ENCODE data around the gene ASTN1. TPM values are rescaled to one million over a fixed set of nuclear protein-coding genes. Genes with fewer than 3 reads are reported as not detected.

The ASTN1 gene
- total and polyA plus RNA-seq, 9 of the 15 experiments (the other 6 are each of a cell fraction or from before 2014, with no cell fraction given), result 0.05 to 0.22 (median 0.18) TPM

- TF ChIP-seq EZH2 (IDR thresholded peaks at IDR 0.05; ENCODE audit: borderline replicate concordance, low read depth, low read length) (no peak), CXXC5 (CRISPR knock-in tag; IDR thresholded peaks at IDR 0.05) (peak; percentile 71), ZNF311 (CRISPR knock-in tag; IDR thresholded peaks at IDR 0.05) (peak; percentile 57; the same call in 1 of the 2 replicates), ZNF197 (CRISPR knock-in tag; IDR thresholded peaks at IDR 0.05; ENCODE audit: low read depth) (0 out of 2 replicates have a peak, but pooled peaks have one; percentile 22), NR4A1 (CRISPR knock-in tag; IDR thresholded peaks at IDR 0.05) (no peak), NR4A1 (tag; IDR thresholded peaks at IDR 0.05) (0 out of 2 replicates have a peak, but pooled peaks have one; percentile 17), ELF4 (CRISPR knock-in tag; IDR thresholded peaks at IDR 0.05) (peak; percentile 7), TAF7 (tag; IDR thresholded peaks at IDR 0.05) (no peak), CREB3 (tag; conservative IDR thresholded peaks at IDR 0.05; ENCODE audit: low read depth) (peak; percentile 77; the same call in 1 of the 2 replicates), HMGXB4 (CRISPR knock-in tag; IDR thresholded peaks at IDR 0.05) (0 out of 2 replicates have a peak, but pooled peaks have one; percentile 29), ZBTB7A (IDR thresholded peaks at IDR 0.05; ENCODE audit: borderline replicate concordance, control insufficient read depth, low read depth, low read length) (peak; percentile 62; the same call in 1 of the 2 replicates), L3MBTL2 (IDR thresholded peaks at IDR 0.05) (peak; percentile 67; the same call in 1 of the 2 replicates), MAZ (CRISPR knock-in tag; conservative IDR thresholded peaks at IDR 0.05 in 1 of 2, IDR thresholded peaks at IDR 0.05 in 1 of 2) (peak; percentile 35 to 51; a peak in 1 of 4 replicates), DEAF1 (CRISPR knock-in tag; IDR thresholded peaks at IDR 0.05) (0 out of 2 replicates have a peak, but pooled peaks have one; percentile 13), ATF1 (CRISPR knock-in tag; IDR thresholded peaks at IDR 0.05) (no peak), ATF1 (tag; IDR thresholded peaks at IDR 0.05) (0 out of 2 replicates have a peak, but pooled peaks have one; percentile 40), CREM (IDR thresholded peaks at IDR 0.05; ENCODE audit: low read depth) (0 out of 2 replicates have a peak, but pooled peaks have one; percentile 19), ETV5 (CRISPR knock-in tag; IDR thresholded peaks at IDR 0.05; ENCODE audit: low read depth) (no peak), ZNF76 (CRISPR knock-in tag; IDR thresholded peaks at IDR 0.05; ENCODE audit: borderline replicate concordance) (peak; percentile 66; the same call in 1 of the 2 replicates), ZNF75A (CRISPR knock-in tag; IDR thresholded peaks at IDR 0.05) (0 out of 2 replicates have a peak, but pooled peaks have one; percentile 36), ZC3H11A (IDR thresholded peaks at IDR 0.05; ENCODE audit: low read depth, low read length) (no peak), E2F5 (CRISPR knock-in tag; IDR thresholded peaks at IDR 0.05) (no peak), RBM39 (optimal IDR thresholded peaks at IDR 0.05; ENCODE audit: low read depth, low read length) (peak; percentile 16)
Observed at GRCh38 chr1:176878750-176879536, 285.6 kb downstream of the ASTN1 start (continued).

Measured in K562 (cell line).